OCI-LY3 (cell line): ENCODE results near the gene CDC42EP5.

ENCODE experiments used
- EZH2phosphoT487 ChIP-seq: fragments of 200-600 bp; shearing (Covaris generic); IDR thresholded peaks from 2 replicates; pipeline ENCODE4 v1.6.1; 2018; ENCODE audit warnings: antibody characterized with exemption, mixed run types, low read depth
- TF ChIP-seq, protein P1 (sequence below): fragments of 200-600, 300-600 bp; sonication (generic); IDR thresholded peaks from 2 replicates; pipeline ENCODE4 v1.5.1; 2014; ENCODE audit warnings: antibody characterized with exemption, low read length, low read depth

DNA sequence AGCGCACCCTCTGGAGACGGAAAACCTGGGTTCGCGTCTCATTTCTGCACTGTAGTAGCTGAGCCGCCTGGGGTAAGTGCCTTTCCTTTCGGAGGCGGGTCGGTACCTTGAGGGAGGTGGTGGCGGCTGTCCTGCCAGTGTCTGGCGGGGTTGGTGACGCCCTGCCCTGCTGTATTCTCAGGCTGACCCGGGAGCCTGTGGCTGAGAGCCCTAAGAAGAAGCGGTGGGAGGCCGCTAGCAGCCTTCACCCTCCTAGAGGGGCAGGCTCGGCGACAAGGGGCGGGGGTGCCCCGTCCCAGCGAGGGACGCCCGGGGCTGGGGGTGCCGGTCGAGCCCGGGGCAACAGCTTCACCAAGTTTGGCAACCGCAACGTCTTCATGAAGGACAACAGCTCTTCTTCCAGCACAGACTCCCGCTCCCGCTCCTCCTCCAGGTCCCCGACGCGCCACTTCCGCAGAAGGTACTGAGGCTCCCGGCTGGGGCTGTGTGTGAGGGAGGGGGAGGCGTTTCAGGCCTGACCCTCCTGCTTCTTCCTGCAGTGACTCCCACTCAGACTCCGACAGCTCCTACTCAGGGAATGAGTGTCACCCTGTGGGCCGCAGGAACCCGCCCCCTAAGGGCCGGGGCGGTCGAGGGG, 17.2 kb downstream of the CDC42EP5 start:
- TF ChIP-seq, protein P1, sequence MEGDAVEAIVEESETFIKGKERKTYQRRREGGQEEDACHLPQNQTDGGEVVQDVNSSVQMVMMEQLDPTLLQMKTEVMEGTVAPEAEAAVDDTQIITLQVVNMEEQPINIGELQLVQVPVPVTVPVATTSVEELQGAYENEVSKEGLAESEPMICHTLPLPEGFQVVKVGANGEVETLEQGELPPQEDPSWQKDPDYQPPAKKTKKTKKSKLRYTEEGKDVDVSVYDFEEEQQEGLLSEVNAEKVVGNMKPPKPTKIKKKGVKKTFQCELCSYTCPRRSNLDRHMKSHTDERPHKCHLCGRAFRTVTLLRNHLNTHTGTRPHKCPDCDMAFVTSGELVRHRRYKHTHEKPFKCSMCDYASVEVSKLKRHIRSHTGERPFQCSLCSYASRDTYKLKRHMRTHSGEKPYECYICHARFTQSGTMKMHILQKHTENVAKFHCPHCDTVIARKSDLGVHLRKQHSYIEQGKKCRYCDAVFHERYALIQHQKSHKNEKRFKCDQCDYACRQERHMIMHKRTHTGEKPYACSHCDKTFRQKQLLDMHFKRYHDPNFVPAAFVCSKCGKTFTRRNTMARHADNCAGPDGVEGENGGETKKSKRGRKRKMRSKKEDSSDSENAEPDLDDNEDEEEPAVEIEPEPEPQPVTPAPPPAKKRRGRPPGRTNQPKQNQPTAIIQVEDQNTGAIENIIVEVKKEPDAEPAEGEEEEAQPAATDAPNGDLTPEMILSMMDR = no peak
- no peak for TF ChIP-seq EZH2phosphoT487
